K562 treated with DMSO at 1 percent for 24 hours (cell line): ENCODE measurements around the gene KIAA0408. TPM values are rescaled to one million over a fixed set of nuclear protein-coding genes. Genes with fewer than 3 reads are reported as not detected.

Experiments
- total RNA-seq: library from RNA; unstranded; fragments of 300-600 nt; gene quantifications from 2 replicates; pipeline ENCODE4 v1.2.3, GENCODE V29; 2022; ENCODE audit warnings: low read depth; ENCODE audit not compliant: insufficient read depth

KIAA0408 gene
- total RNA-seq: 0.07 TPM in 1 of 2 replicates, not detected in the other

GRCh38 chr6:127459231-127459641, at the start of gene KIAA0408:
Gene KIAA0408, minus strand, starts transcription at chr6:127459389. Its CDS starts 5,408 bp downstream, at chr6:127453981.

Other genes starting within 250 kb of the KIAA0408 start
- 16.1 and 16.7 TPM in 2 replicates for gene RNF146, start 192.5 kb downstream of the KIAA0408 start, total RNA-seq
- gene ECHDC1, start 115.8 kb downstream of the KIAA0408 start, total RNA-seq: 20.8 and 21.3 TPM in 2 replicates
- gene C6orf58, start 117.8 kb upstream of the KIAA0408 start, total RNA-seq: not detected in 2 replicates